Kidney (tissue), 14 donors: ENCODE measurements around the gene NUB1. TPM values are rescaled to one million over a fixed set of nuclear protein-coding genes. Genes with fewer than 3 reads are reported as not detected.

Source experiments
- DNase-seq, 5 donors: peaks; one replicate each; pipeline ENCODE4 v3.0.0-alpha.2; 2013 to 2020
- FAIRE-seq: peaks from 2 replicates; lab custom pipeline; 2012; peaks lifted over from hg19 to GRCh38; lab: Jason Lieb, UNC
- H3K27ac ChIP-seq, 2 donors: one replicate each; pipeline ENCODE4 v1.7.0; 2013; ENCODE audit warnings: low read depth in 2 of 2, low read length in 2 of 2, inconsistent platforms in 1 of 2
- H3K27me3 ChIP-seq: one replicate; pipeline ENCODE4 v1.7.1; 2013; ENCODE audit warnings: low read length, inconsistent platforms; ENCODE audit not compliant: control insufficient read depth, insufficient read depth
- H3K36me3 ChIP-seq, 3 donors: one replicate each; pipeline versions ENCODE4 v1.7.0 to v1.7.1; 2013; ENCODE audit warnings: low read length in 3 of 3, control low read depth in 1 of 3, inconsistent platforms in 1 of 3; ENCODE audit not compliant: insufficient read depth in 3 of 3, control insufficient read depth in 2 of 3
- H3K4me1 ChIP-seq, 3 donors: one replicate each; pipeline versions ENCODE4 v1.7.0 to v1.7.1; 2013; ENCODE audit warnings: low read length in 3 of 3, inconsistent platforms in 1 of 3, low read depth in 1 of 3; ENCODE audit not compliant: control insufficient read depth in 2 of 3, insufficient read depth in 2 of 3
- H3K4me3 ChIP-seq, 3 donors: one replicate each; pipeline versions ENCODE4 v1.7.0 to v1.8.1; 2013; ENCODE audit warnings: low read length in 3 of 3, control low read depth in 1 of 3, inconsistent platforms in 1 of 3
- H3K9ac ChIP-seq, 3 donors: one replicate each; pipeline versions ENCODE4 v1.7.0 to v1.7.1; 2013; ENCODE audit warnings: low read length in 3 of 3, control low read depth in 1 of 3, inconsistent platforms in 1 of 3
- H3K9me3 ChIP-seq, 3 donors: one replicate each; pipeline versions ENCODE4 v1.7.0 to v1.7.1; 2013; ENCODE audit warnings: low read length in 3 of 3, control low read depth in 1 of 3, inconsistent platforms in 1 of 3; ENCODE audit not compliant: control insufficient read depth in 2 of 3, insufficient read depth in 1 of 3
- intact Hi-C: fragments of 100-400 bp; cut with DNase I; formaldehyde crosslinking; loops from one replicate; pipeline ENCODE4 v1.11.1; 2022
- polyA plus RNA-seq: library from polyadenylated mRNA; stranded (reverse); fragments of 350-450 nt; fragmentation: Illumina TruSeq; extraction: RNeasy Lipid Tissue Mini Kit (QIAGEN cat#74804); gene quantifications from one replicate; pipeline ENCODE4 v1.2.3, GENCODE V29; 2014; ENCODE audit warnings: low read depth, low replicate concordance; ENCODE audit not compliant: insufficient read depth
- total RNA-seq: library from RNA; stranded (reverse); fragmentation: NEBNext Ultra II Directional; extraction: Animal tissue kit (Norgen Biotek cat#: 25700); gene quantifications from one replicate; pipeline ENCODE4 v1.2.1, GENCODE V29; 2021
- TF ChIP-seq, protein P1 (sequence below): IDR thresholded peaks from 3 replicates; pipeline ENCODE4 v1.5.1; 2012; ENCODE audit warnings: mild to moderate bottlenecking, moderate library complexity, borderline replicate concordance; ENCODE audit not compliant: insufficient read depth; ENCODE audit errors: extremely low read depth
- donor health status: control.
- donor health status: control.
- donor health status: control.
- donor health status: control.
- donor health status: control.
- donor health status: DM: yes; HTN: yes; CAD: no.
- donor health status: Normal renal cell carcinoma (clear cell type).

The NUB1 gene
- total and polyA plus RNA-seq, 2 donors from 2014 or later, result 32.7 to 51.8 TPM

DNA sequence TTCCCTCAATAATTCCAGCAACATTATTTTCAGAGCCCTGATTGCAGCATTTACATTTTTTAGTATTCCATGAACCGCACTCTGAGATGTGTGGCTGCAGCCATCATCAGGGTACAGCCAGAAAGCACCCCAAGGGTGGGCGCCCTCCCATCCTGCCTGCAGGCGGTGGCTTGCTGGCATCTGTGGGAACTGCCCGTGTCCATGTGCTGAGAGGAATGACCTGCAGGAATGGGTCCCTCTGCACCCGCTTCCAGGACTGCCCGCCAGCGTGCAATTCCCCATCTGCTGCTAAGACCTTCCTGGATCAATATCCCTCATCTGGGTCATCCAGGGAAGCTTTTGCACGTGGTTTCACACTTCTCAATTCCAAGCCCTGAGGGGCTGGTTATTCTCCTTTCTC lies 32.8 kb upstream of the NUB1 start:
- Histone ChIP-seq H3K36me3 (no peaks in the 10 kb centered on the region), H3K27ac (no peak overlapping the region), H3K9me3 (peaks cover 0 to 5% (median 0%) of the 10 kb centered on the region in 3 donors), H3K27me3 (no peaks in the 10 kb centered on the region), H3K4me3 (no peak overlapping the region), H3K4me1 (peaks cover 0 to under 1% (median 0%) of the 10 kb centered on the region in 3 donors), H3K9ac (no peak overlapping the region)
- intact Hi-C loops, result loop anchor here (10.0 kb wide), 1 partner anchor 64 kb away; the partner anchor contains the start of gene SMARCD3
- TF ChIP-seq, protein P1, sequence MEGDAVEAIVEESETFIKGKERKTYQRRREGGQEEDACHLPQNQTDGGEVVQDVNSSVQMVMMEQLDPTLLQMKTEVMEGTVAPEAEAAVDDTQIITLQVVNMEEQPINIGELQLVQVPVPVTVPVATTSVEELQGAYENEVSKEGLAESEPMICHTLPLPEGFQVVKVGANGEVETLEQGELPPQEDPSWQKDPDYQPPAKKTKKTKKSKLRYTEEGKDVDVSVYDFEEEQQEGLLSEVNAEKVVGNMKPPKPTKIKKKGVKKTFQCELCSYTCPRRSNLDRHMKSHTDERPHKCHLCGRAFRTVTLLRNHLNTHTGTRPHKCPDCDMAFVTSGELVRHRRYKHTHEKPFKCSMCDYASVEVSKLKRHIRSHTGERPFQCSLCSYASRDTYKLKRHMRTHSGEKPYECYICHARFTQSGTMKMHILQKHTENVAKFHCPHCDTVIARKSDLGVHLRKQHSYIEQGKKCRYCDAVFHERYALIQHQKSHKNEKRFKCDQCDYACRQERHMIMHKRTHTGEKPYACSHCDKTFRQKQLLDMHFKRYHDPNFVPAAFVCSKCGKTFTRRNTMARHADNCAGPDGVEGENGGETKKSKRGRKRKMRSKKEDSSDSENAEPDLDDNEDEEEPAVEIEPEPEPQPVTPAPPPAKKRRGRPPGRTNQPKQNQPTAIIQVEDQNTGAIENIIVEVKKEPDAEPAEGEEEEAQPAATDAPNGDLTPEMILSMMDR, result no peak
- DNase-seq, result no peak
- FAIRE-seq, result no peak

DNA sequence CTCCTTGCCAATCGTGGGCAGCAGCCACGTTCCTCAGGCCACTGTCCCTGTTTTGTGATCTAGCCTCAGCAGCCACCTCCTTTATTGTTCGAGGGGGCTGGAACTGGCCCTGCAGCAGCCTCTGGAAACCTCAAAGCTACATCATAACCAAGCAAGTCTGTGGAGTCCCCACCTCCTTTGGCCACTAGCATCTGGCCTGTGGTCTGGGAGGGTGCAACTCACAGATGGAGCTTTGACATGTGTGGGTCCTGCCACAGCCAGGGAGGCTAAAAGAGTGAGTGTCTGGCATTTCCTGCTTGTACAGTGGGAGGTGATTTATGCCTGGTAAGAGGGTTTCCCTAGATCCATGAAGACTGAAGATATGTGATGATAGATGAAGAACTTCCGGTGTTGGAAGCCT lies 32.3 kb upstream of the NUB1 start:
- Histone ChIP-seq H3K9ac (no peak overlapping the region), H3K36me3 (no peaks in the 10 kb centered on the region), H3K9me3 (peaks cover 0 to 5% (median 0%) of the 10 kb centered on the region in 3 donors), H3K27me3 (no peaks in the 10 kb centered on the region), H3K27ac (no peak overlapping the region), H3K4me3 (no peak overlapping the region), H3K4me1 (no peaks in the 10 kb centered on the region)
- FAIRE-seq, result no peak
- intact Hi-C loops, result loop anchor here (10.0 kb wide), 1 partner anchor 65 kb away; the partner anchor contains the start of gene SMARCD3
- TF ChIP-seq, protein P1, result no peak
- DNase-seq, result no peak

DNA sequence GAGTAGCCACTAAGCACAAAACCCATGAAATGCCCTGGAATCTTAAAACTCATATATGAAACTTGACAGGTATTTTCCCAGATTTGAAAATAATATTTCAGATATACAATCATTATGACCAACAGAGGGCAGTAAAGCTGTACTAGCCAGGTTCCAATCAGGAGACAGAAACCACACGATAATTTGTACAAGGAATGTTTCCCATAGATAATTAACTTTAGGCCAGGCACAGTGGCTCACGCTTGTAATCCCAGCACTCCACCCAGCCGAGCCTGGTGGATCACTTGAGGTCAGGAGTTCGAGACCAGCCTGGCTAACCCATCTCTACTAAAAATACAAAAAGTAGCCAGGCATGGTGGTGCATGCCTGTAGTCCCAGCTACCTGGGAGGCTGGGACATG lies 31.0 kb upstream of the NUB1 start:
- Histone ChIP-seq H3K27me3 (no peaks in the 10 kb centered on the region), H3K27ac (no peak overlapping the region), H3K4me3 (no peak overlapping the region), H3K36me3 (no peaks in the 10 kb centered on the region), H3K4me1 (no peaks in the 10 kb centered on the region), H3K9me3 (peaks cover 0 to 5% (median 0%) of the 10 kb centered on the region in 3 donors), H3K9ac (no peak overlapping the region)
- intact Hi-C loops, result no loop called here
- TF ChIP-seq, protein P1, result no peak
- DNase-seq (peak in 1 of 5 donors; percentile 24), FAIRE-seq (no peak)

DNA sequence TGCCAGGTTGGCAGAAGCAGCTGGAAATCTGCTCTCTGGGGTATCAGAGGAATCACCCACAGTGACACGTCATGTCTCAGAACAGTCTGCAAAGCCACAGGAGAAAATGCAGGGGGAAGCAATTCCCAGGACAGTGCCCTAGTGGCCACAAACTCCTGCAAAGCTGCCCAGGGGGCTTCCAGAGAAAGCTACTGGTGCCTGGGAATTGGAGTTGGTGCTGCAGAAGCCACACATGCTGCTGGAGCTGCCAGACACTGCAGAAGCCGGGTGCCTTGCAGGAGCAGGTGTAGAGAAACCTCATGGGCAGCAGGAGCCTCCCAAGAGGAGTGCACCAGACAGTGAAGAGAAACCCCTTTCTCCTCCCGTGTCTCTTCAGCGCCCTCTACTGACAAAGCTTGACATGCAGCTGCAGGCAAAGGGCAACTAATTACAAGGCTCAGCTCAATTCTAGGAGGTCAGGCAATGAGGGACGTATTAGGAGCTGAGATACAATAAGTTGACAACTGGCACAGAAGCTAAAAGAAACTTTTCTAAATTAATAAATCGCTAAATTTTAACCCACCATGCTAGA lies 30.2 kb upstream of the NUB1 start:
- FAIRE-seq (no peak), DNase-seq (no peak)
- intact Hi-C loops, result no loop called here
- TF ChIP-seq, protein P1, result no peak
- H3K9me3 ChIP-seq, result peaks cover 0 to 5% (median 0%) of the 10 kb centered on the region in 3 donors
- H3K4me1 ChIP-seq, result no peaks in the 10 kb centered on the region
- H3K4me3 ChIP-seq, result no peak overlapping the region
- no peaks in the 10 kb centered on the region for H3K36me3 ChIP-seq
- no peak overlapping the region for H3K9ac ChIP-seq
- no peaks in the 10 kb centered on the region for H3K27me3 ChIP-seq
- no peak overlapping the region for H3K27ac ChIP-seq
